OCI-M1 (cell line): ENCODE measurements around the gene DPY19L1.
"Not testable (repeated sequence)": the region's sequence is repeated elsewhere in the genome, so short reads cannot be mapped to it uniquely, and the experiment has no call there.

Experiments
- DNase-seq: peaks from one replicate; lab custom pipeline; 2025; lab: John Stamatoyannopoulos, UW

The DPY19L1 gene

DNA sequence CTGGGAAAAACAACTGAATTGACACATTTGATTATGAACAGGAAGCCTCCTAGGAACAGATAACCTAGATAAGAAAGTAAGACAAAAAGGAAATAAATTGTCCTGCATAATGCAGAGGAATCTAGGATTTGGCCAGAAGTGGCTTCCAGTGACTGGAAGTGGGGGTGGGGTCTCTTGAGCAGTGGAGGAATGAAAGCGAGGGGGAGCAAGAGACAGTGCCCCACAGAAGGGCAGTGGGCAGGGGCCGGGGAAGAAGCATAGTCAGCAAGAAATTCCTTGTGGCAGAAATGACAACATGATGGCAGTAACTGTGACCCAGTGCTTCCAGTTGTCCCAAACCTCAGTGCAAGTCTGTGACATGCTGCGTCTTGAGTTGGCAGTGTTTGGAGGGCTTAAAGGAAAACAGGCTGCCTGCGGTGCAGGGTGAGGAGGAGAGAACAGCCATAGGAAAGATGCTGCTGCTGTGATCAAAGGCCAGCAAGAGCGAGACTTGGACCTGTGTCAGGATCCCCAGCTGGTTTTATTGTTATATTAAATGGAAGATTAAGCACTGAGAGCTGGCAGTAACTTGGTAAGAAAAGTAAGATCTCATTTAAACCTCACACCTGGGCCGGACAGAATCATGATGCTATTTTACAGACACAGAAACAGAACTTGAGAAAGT is 119.0 kb downstream of the DPY19L1 start:
- not testable (repeated sequence) for DNase-seq

DNA sequence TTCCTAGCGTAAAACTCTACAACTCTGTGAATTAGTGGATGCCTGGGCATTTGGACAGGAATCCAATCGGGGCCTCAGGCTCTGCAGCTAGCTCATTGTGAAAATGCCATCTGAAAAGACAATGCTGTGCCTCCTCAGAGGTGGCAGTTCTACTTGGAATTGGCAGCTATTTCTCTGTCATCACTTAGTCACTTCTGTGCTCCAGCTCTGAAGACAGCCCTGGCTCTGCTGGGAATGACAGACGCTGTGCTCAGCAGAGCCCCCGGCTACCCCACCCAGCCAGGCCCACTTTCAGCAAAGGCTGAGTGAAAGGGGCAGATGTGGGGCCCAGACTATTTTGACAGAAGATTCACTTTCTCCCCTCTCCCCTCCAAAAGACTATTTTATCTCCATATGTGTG is 119.8 kb downstream of the DPY19L1 start:
- DNase-seq = not testable (repeated sequence)

DNA sequence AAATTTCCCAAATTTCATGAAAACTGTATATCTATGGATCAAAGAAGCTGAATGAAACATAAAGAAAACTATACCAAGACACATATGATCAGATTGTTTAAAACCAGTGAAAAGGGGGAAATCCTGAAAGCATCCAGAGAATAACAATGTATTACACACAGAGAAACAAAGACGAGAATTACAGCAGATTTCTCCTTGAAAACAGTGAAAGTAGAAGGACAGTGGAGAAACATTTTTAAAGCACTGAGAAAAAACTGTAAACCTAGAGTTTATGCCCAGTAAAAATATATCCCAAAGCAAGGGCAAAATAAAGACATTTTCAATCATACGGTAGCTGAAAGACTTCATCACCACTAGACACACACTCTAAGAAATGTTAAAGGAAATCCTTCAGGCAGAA is 121.0 kb downstream of the DPY19L1 start:
- DNase-seq = no peak

DNA sequence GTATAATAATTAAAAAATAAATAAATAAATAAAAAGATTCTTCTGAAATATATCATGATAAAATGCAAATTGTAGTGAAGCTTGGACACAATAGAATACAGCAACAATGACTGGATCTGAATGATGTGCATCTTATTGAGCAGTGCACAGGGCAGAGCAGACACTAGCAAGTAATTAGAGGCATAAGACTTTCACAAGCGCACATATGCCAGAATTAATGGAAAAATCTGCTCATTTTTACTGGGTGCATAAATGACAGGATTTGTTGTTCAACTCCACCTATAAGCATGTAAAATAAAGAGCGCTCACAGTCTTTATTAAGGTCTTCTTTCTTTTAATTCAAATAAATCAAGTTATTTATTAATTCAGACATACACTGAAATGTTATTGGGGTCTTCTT is 125.0 kb downstream of the DPY19L1 start:
- no peak for DNase-seq

DNA sequence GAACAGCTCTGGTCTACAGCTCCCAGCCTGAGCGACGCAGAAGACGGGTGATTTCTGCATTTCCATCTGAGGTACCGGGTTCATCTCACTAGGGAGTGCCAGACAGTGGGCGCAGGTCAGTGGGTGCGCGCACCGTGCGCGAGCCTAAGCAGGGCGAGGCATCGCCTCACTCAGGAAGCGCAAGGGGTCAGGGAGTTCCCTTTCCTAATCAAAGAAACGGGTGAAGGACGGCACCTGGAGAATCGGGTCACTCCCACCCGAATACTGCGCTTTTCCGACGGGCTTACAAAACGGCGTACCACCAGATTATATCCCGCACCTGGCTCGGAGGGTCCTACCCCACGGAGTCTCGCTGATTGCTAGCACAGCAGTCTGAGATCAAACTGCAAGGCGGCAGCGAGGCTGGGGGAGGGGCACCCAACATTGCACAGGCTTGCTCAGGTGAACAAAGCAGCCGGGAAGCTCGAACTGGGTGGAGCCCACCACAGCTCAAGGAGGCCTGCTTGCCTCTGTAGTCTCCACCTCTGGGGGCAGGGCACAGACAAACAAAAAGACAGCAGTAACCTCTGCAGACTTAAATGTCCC is 130.9 kb downstream of the DPY19L1 start:
- DNase-seq = not testable (repeated sequence)

DNA sequence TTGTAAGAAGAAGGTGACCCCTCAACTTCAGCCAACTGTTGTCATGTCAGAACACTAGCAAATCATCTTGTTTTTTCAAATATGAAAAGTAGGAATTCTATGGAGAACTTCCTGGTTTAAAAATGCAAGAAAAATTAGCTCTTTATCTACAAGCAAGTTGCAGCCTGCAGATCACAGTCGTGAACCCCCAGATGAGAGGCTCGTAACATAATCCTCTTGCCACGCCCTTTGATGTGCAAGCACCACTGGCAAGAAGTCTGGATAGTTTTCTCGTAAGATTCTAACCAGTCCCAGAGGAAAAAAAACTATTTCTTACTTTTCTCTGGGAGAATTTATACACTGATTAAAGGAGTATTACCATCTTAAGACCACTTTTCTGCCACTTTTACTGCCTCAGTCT is 132.3 kb downstream of the DPY19L1 start:
- DNase-seq = no peak

DNA sequence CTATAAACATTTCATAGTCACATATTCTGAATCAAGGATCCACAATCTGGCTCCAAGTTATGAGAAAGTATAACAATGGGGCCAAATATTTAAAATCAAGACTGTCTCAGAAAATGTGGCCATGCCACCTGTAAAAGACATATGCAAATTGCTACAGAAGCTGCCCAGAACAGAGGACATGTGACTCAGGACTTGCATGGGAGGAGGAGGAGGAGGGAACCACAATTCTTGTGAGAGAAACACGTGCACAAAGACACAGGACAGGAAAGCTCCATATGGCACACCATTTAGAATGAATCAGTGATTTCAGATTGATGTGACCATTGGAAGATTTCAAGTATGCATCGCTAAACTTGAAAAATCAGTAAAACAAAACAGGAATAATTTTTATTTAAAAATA is 133.4 kb downstream of the DPY19L1 start:
- not testable (repeated sequence) for DNase-seq

DNA sequence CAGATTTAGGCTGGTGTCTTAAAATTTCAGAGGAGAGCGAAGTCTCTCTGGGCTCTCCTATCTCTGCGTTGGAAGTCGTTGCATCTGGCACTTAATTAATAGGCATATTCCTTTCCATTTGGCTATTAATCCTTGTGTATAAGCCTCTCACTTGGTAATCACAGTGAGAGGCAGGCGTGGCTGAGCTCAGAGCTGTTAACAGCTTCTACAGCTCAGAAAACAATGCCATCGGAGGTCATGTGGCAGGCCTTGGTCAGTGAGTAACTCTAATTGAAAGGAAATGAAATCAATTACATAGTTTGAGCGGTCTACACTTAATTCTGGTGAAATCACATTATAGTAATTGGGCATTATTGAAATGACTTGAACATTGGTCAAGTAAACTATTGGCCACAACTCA is 135.1 kb downstream of the DPY19L1 start:
- no peak for DNase-seq

DNA sequence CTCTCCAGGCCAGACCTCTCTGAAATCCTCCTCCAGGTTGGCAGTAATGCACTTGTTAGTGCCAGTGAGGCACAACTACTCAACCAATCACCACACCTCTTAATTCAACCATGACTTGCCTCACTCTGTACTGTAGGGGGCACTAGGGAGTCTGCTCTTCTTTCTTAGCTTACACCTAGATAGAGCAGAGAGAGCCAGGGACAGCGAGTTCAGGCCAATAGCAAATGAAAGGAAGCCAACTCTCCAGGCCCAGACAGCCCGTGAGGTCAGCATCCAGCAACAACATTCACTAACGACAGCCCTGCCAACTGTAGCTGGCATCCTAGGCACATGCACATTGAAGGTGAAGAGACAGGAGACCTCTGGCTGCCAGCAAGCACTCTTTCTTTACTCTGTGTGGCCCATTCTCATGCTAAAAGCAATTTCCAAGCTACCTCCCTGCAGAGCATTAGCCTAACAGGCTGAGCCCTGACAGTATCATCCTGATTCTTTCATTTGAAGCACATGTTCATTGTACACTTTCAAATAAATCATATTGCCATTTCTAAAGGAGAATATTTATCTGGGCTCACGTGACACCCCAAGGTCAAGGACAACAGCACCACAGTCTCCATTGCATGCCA is 136.3 kb downstream of the DPY19L1 start:
- peak; percentile 42 for DNase-seq

DNA sequence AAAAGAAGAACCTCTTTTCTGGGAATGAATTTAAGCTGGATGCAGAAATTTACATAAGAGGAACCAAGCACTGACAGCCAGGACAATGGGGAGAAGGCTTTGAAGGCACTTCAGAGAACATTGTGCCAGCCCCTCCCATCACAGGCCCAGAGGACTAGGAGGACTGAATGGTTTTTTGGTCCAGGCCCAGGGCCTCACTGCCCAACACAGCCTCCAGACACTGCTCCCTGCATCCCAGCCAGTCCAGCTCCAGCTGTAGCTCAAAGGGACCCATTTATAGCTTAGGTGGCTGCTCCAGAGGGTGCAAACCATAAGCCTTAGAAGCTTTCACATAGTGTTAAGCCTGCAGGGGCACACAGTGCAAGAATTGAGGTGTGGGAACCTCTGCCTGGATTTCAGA is 142.1 kb downstream of the DPY19L1 start:
- DNase-seq = no peak

DNA sequence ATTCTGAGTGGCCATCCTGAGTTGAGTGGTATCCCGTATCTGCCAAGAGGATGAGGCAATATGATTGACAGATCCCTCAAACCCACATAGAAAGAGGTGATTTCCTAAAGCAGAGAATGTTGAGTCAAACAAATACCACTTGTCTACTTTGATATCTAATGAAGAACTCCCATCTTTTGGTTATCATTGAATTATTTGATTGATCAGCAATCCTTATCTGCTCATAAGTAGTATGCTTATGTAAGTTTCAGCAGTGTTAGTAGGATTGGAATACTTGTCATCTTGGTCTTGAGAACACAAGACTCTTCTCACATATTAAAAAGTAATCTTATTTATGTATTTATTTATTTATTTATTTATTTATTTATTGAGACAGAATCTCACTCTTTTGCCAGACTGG is 147.3 kb downstream of the DPY19L1 start:
- no peak for DNase-seq

DNA sequence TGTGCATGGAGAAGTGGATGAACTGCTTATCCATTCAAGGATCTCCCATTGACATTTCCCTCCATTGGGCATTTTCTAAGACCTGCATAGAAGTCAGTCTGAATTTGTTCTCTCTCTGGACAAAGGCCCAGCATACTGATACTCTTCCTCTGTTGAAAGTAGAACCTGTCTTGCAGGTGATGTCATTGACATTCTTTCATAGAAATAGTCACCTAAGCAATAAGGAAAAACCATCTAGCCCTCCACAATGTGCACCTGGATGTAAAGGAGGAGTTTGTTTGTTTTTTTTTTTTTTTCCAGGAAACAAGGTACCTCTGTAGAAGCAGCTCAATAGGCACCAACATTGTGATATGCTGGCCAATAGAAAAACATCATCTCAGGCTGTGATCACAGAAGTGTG is 150.4 kb downstream of the DPY19L1 start:
- no peak for DNase-seq

DNA sequence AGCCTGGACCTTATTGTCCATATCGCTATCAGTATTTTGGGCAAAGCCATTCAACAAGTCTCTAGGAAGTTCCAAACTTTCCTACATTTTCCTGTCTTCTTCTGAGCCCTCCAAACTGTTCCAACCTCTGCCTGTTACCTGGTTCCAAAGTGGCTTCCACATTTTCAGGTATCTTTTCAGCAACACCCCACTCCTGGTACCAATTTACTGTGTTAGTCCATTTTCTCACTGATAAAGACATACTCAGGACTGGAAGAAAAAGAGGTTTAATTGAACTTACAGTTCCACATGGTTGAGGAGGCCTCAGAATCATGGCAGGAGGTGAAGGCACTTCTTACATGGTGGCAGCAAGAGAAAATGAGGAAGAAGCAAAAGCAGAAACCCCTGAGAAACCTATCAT is 153.4 kb downstream of the DPY19L1 start:
- DNase-seq = not testable (repeated sequence)

DNA sequence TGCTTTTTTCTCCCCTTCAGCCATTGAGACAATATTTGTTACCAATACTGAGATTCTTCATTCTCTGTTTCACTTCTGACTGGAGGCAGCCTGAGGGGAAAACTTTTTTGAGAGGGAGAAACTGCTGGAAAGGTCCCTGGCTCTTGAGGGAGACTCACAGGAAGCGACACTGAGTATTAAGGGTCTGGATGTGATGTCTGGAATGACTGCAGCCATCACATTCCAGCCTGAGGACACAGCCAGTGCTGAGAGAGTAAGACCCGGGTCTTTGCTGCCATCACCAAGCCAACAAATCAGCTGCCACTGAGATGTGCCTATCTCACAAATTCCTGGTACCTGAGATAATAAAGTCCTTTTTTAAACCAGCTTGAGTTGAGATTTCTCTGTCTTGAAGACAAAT is 157.4 kb downstream of the DPY19L1 start:
- DNase-seq = no peak

DNA sequence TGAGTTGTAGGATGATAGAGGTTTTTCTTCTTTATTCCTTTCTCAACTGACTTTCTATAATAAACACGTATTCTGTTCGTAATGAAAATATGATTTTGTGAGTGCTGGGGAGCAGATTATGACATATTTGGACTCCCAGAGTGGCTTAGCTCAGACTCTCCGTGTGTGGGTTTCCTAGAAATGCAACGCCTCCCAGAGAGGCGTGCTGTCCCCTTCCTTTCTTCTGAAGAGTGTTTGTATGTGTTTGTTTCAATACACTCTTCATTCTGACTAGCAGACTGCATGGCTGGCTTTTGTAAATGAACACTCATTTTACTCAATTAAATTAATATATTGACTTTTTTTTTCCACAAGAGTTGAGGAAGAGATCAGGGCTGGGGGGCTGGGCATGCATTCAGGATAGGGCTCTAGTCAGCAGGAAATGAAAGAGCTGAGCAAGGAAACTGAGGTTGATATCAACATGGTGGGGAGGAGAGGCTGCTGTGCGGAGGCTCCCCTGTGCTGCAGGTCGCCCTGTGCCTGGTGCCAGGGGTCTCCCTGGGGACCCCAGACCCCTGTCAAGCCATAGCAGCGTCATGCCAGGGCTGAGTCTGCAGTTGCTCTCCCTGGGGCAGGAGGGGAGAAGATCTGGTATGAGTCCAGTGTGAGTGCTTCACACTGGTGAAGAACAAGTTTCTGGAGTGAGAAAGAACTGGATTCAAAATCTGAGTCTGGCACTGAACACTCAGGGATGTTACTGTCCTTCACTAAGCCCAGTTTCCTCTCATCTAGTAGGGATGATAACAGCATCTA is 158.1 kb downstream of the DPY19L1 start:
- not testable (repeated sequence) for DNase-seq
